HG03558 (cell line): ENCODE results near the gene CAPN11.
"Not testable (repeated sequence)": the region's sequence is repeated elsewhere in the genome, so short reads cannot be mapped to it uniquely, and the experiment has no call there.

Experiments
- ATAC-seq: cut with Tn5 transposase; IDR thresholded peaks from one replicate; pipeline ENCODE4 v1.9.1; 2021; ENCODE audit warnings: moderate number of reproducible peaks; ENCODE audit not compliant: unreplicated experiment; ENCODE audit errors: extremely low read depth

The CAPN11 gene

DNA sequence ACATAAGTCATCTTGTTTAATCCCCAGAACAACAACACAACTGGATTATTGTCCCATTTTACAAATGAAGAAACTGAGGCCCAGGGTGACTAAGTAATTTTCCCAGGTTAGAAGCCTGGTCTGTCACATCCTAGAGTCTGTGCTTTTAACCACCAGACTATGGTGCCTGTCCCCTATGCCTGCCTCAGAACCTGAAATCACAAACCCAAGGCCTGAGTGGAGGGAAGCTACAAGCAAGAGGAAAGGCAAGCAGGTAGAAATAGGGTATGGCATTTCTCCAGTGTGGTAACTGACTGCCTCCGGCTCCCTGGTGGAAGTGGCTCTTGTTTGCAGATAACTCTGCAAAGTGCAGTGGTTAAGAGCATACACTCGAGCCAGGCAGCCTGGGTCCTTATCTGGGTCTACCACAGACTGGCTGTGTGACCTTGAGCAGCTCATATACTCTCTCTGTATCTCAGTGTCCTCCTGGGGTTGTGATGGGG lies 28.7 kb upstream of the CAPN11 start:
- ATAC-seq = no peak

DNA sequence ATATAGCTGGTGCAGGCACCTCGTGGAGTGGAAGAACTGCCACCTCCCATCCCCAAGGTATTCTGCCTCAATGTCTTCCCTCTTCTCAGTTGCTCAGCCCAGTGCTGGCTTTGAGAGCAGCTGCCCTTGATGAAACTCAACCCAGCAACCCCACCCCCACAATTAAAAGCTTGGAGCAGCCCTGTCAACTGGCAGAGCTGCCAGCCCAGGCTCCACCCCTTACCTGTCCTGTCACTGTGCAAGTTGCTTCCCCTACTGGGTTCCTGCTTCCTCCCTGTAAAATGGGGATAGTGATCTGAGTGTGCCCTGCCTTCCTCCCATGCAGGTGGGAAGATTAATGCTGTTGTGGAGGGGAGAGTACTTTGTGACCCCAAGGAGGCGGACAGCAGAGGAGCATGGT lies 26.7 kb upstream of the CAPN11 start:
- ATAC-seq = no peak

DNA sequence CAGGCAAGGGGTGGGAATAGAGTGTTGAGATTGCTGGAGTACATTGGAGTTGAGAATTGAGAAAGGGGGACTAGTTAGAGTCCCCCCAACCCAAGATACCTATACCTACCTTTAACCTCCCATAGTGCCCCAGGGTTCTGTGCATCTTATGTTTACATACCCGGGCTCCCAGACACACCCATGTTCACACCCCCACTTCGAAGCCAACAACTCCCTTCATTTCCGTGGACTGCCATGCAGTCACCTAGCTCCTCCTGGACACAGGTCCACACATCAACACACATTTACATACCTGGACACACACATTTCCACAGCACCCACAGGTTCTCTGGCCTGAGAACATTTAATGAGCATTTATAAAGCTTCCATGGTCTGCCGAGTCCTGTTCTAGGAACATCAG lies 26.1 kb upstream of the CAPN11 start:
- ATAC-seq = no peak

GRCh38 chr6:44133003-44133931 lies 25.4 kb upstream of the CAPN11 start:
- ATAC-seq = no peak

DNA sequence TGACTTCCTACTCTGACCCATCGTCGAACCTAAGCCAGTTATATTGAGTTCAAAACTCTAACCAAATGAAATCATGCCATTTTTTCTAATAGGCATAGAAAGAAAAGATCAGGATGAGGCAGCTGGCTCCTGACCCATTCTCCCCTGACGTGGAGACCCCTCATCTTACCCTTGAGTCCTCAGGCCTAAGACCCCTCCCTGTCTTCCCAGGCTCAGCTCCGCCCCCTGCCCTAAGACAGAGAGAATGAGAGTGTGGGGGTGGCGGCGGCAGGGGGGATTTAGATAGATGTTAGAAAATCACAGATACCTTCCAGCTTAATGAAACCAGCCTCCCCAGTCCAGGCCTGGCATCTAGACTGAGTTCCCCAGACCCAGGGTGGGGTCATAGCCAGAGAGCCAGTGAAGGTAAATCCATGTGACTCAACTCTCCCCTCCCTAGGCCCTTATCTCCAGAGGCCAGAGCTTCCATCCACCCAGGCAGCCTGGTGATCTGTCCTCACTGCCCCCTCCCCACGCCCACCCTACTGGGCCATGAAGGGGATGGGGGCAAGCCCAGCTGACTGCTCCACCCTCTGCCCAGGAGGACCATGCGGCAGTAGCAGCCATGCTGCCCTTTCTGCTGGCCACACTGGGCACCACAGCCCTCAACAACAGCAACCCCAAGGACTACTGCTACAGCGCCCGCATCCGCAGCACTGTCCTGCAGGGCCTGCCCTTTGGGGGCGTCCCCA lies 24.5 kb upstream of the CAPN11 start:
- ATAC-seq = no peak

DNA sequence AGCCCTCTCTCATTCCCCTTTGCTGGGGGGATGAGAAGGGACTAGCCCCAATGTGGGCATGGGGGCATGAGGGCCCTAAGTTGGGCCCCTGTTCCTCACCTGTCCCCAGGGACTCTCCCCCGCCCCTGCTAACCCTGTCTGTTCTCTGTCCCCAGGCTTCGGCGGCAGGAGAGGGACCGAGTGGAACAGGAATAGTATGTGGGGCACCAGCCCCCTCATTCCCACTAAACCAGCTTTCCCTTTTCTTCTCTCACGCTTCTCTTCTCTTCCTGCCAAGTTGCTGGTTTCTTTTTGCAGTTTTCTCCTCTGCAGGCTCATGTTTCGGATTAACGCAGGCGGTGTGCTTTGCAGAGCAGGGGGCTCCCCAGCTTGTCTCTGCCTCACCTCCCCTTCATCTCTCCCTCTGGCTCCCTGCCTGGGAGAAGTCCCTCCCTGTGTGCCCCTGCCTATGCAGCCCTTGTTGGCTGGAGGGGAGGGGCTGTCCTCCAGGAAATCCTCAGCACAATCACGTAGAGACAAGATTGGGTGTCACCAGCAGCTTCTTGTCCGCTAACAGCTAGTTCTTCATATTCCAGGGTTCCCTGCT lies 23.4 kb upstream of the CAPN11 start:
- no peak for ATAC-seq

DNA sequence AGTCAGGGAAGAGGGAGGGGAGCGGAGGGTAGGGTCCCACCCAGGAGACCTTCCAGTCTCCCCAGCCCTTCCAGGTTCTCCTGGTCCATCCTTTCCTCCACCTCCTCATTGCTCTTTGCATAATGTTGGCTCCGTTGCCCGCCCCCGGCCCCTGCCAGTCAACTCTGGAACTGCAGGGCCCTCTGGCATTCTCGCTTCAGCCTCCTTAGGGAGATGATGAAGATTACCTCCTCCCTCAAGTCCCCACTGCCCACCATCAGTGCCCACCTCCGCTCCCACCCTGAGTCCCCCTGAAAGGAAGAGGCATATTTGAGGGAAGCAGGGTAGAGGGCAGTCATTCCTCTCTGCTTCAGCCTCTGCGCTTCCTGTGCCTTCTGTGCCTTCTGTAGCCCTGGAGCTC lies 22.7 kb upstream of the CAPN11 start:
- ATAC-seq = no peak

DNA sequence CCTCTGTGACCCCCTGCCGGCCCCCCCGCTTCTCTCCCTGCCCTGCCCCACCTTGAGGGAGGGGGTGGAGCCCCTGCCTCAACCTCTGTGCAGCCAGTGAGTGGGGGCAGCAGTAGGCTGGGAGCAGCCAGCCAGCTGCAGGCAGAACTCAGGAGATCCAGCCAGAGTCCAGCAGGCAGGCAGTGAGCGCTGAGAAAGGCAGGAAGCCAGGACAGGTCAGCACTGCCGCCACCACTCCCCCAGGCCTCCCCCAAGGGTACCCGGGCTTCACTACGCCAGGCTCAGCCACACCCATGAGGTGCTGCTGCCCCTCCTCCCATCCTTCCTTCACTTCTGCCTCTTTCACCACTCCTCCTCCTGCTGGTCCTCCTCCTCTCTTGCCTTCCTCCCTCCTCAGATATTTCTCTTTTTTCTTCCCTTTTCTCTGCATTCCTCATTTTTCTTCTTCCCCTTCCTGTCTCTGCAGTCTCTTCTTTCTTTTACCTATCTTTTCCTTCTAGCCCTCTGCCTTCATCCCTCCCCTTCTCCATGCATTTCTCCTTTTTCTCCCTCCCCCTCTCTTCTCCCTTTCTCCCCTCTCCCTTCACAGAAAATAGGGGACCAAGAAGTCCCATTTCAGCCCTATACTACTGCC lies 19.8 kb upstream of the CAPN11 start:
- no peak for ATAC-seq

GRCh38 chr6:44139351-44139743 lies 19.3 kb upstream of the CAPN11 start:
- ATAC-seq = no peak

DNA sequence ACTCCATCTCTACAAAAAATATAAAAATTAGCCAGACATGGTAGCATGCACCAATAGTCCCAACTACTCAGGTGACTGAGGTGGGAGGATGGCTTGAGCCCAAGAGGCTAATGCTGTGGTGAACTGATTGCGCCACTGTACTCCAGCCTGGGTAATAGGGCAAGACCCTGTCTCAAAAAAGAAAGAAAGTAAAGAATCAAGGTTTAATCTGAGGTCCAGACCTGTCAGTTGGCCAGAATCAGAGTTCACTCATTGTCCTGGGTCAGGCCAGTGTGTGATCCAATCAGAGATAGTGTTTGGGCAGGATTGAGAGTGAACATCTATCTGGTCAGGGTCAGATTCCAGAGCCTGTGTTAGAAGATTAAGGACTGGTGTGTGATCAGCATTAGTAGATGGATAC lies 15.8 kb upstream of the CAPN11 start:
- ATAC-seq = no peak

DNA sequence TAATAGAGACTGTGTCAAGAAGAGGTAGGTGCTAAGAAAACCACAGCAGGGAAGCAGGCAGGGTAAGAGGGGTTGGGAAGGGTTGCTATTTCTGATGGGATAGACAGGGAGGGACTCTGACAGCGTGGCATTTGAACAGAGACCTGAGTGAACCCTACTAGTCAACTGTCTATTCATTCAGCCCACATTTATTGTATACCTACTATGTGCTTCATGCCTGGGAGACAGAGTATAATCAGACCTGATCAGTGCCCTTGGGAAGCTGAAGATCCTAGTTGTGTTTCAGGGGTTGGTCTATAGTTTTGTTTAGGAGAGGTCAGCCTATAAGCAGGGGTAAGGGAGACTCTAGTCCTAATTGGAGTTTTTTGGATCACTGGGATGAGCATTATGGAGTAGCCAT lies 14.9 kb upstream of the CAPN11 start:
- ATAC-seq = no peak

DNA sequence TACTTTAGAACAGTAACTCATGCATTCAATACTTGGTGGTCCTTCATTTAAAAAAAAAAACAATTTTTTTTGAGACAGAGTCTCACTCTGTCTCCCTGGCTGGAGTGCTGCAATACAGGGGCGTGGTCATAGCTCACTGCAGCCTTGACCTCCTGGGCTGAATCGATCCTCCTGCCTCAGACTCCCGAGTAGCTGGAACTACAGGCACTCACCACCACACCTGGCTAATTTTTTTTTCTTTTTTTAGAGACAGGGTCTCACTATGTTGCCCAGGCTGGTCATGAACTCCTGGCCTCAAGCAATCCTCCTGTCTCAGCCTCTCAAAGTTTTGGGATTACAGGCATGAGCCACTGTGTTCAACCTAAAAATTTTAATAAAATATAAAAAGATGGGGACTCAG lies 14.1 kb upstream of the CAPN11 start:
- ATAC-seq = not testable (repeated sequence)

- no peak for ATAC-seq
These were observed 12.8 kb upstream of the CAPN11 start for GRCh38 chr6:44145839-44146238.

DNA sequence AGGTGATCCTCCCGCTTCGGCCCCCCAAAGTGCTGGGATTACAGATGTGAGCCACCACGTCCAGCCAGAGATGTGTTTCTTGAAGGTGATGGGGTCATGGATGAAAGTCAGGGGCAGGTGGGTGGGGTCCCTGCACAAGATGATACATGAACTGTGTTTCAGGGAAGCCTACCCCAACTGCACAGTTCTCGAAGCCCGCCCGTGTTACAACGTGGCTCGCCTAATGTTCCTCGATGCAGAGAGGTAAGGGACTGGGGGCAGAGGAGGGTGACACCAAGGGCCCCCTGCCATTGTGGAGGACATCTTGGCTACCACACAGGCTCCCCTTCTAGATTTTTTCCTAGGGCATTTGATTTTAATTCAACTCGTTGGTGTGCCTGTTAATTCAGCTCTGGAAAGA lies 11.9 kb upstream of the CAPN11 start:
- no peak for ATAC-seq

DNA sequence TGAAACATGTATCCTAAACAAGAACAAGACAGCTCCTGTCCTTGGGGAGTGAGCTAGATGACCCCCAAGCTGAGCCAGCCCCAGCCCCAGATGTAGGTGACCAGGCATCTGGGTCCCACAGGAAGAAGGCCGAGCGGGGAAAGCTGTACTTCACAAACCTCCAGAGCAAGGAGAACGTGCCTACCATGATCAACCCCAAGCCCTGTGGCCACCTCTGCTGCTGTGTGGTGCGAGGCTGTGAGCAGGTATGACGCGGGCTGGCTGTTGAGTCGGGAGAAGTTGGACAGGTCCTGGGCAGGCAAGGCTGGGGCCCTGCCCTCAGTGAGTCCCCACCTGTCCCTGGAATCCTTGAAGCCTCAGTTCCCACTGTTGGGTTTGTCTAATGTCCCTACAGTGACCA lies 11.4 kb upstream of the CAPN11 start:
- no peak for ATAC-seq

DNA sequence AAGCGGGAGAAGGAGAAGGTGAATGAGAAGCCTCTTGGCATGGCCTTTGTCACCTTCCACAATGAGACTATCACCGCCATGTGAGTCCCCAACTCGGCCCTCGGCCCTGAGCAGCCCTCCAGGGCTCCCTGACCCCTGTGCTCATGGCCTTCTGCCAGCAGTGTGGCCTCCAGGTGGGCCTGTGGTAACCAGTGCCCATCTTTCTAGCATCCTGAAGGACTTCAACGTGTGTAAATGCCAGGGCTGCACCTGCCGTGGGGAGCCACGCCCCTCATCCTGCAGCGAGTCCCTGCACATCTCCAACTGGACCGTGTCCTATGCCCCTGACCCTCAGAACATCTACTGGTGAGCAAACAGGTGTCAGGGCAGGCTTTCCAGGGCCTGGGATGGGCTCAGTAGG lies 10.3 kb upstream of the CAPN11 start:
- ATAC-seq = no peak

GRCh38 chr6:44149369-44150012 lies 9.1 kb upstream of the CAPN11 start:
- no peak for ATAC-seq

DNA sequence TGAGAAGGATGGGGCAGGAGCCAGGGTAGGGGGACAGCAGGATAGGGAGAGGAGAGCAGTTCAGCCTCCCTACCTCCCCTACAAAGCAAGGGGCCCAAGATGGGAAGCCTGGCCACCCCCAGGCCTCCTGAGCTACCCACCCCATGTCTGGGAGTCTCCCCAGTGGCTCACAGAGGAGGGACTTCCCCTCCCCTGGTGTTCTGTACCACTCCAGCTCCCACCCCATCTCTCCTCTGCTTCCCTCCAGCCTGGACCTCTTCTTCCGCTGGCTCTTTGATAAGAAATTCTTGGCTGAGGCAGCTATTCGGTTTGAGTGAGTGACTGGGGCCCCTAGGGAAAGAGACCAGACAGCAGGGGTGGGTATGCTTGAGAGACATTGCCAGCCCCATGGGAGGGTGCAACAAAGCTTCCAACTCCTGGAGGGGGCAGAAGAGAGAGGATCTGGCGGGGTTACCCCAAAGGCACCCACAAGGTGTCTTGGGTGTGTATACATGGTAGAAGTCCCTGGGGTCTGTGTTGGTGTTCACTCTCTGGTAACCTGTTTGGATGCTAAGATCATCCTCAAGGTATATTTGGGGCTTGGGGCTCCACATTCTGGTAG lies 8.2 kb upstream of the CAPN11 start:
- ATAC-seq = no peak

GRCh38 chr6:44151348-44152108 lies 7.1 kb upstream of the CAPN11 start:
- no peak for ATAC-seq
